Glutamatergic neuron (in vitro differentiated cells): ENCODE results near the gene FBXO34. TPM values are rescaled to one million over a fixed set of nuclear protein-coding genes. Genes with fewer than 3 reads are reported as not detected.

Experiments used
- DNase-seq: peaks from one replicate; pipeline ENCODE4 v3.0.0; 2022
- H3K27ac Mint-ChIP-seq: one replicate; pipeline ENCODE4 v1.8.0; 2020; ENCODE audit warnings: mild to moderate bottlenecking, mixed read lengths, inconsistent platforms; ENCODE audit not compliant: unreplicated experiment
- H3K27me3 Mint-ChIP-seq: one replicate; pipeline ENCODE4 v1.8.0; 2020; ENCODE audit warnings: mild to moderate bottlenecking, moderate library complexity, mixed read lengths, inconsistent platforms; ENCODE audit not compliant: unreplicated experiment
- H3K36me3 Mint-ChIP-seq: one replicate; pipeline ENCODE4 v1.8.0; 2020; ENCODE audit warnings: mild to moderate bottlenecking, mixed read lengths, inconsistent platforms; ENCODE audit not compliant: unreplicated experiment
- H3K4me1 Mint-ChIP-seq: one replicate; pipeline ENCODE4 v1.8.0; 2020; ENCODE audit warnings: mild to moderate bottlenecking, low read depth, mixed read lengths, inconsistent platforms; ENCODE audit not compliant: unreplicated experiment
- H3K4me3 Mint-ChIP-seq: one replicate; pipeline ENCODE4 v1.8.0; 2020; ENCODE audit warnings: mild to moderate bottlenecking, mixed read lengths, inconsistent platforms; ENCODE audit not compliant: unreplicated experiment
- H3K9me3 Mint-ChIP-seq: one replicate; pipeline ENCODE4 v1.8.0; 2020; ENCODE audit warnings: mild to moderate bottlenecking, moderate library complexity, mixed read lengths, inconsistent platforms; ENCODE audit not compliant: unreplicated experiment
- total RNA-seq: library from RNA; stranded (reverse); fragmentation: NEBNext Ultra II Directional; extraction: Animal tissue kit (Norgen Biotek cat#: 25700); gene quantifications from one replicate; pipeline ENCODE4 v1.2.1, GENCODE V29; 2021; ENCODE audit not compliant: unreplicated experiment
- TF ChIP-seq, protein P1 (sequence below): fragments of 200-600 bp; sonication (generic); IDR thresholded peaks from one replicate; pipeline ENCODE4 v1.5.0; 2021; ENCODE audit not compliant: partially characterized antibody, unreplicated experiment

The FBXO34 gene
- total RNA-seq, 1 donor from 2014 or later: 13.6 TPM

DNA sequence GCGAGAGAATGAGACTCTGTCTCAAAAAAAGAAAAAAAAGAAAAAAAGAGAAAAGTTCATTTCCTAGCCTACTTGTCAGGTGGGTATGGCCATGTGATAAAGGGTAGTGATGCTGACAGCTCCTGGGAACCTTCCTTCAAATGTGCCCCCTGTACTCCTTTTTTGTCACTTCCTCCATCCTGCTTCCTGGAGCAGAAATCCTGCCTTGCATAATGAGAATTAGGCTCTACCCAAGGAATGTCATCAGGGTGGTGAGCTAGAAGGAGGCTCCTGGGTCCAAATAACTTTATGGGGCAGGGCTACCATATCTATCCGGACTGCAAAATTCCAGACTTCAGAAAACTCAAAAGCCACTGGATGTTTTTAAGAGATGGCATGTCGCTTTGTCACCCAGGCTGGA, 27.8 kb upstream of the FBXO34 start:
- peaks cover 3% of the 10 kb centered on the region for H3K27me3 Mint-ChIP-seq
- no peak overlapping the region for H3K4me3 Mint-ChIP-seq
- no peak for DNase-seq
- no peak overlapping the region for H3K27ac Mint-ChIP-seq
- peaks cover under 1% of the 10 kb centered on the region for H3K4me1 Mint-ChIP-seq
- no peaks in the 10 kb centered on the region for H3K36me3 Mint-ChIP-seq
- TF ChIP-seq, protein P1, sequence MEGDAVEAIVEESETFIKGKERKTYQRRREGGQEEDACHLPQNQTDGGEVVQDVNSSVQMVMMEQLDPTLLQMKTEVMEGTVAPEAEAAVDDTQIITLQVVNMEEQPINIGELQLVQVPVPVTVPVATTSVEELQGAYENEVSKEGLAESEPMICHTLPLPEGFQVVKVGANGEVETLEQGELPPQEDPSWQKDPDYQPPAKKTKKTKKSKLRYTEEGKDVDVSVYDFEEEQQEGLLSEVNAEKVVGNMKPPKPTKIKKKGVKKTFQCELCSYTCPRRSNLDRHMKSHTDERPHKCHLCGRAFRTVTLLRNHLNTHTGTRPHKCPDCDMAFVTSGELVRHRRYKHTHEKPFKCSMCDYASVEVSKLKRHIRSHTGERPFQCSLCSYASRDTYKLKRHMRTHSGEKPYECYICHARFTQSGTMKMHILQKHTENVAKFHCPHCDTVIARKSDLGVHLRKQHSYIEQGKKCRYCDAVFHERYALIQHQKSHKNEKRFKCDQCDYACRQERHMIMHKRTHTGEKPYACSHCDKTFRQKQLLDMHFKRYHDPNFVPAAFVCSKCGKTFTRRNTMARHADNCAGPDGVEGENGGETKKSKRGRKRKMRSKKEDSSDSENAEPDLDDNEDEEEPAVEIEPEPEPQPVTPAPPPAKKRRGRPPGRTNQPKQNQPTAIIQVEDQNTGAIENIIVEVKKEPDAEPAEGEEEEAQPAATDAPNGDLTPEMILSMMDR: no peak
- H3K9me3 Mint-ChIP-seq: no peaks in the 10 kb centered on the region

DNA sequence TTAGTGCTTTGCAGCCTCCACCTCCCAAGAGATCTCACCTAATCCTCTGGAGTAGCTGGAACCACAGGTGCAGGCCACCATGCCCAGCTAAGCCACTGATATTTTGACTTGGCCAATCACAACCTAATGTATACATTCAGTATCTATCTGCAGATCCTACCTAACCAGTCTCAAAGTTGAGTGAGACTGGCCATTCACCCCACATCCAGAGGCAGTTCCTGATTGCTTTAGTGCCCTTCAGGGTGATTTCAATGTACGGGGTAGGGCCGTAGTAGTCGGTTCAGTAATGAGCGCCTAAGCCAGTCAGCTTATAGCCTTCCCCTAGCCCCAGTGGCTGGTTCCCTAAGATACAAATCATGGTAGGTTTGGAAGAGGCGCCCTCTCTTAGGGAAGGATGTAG, 27.4 kb upstream of the FBXO34 start:
- Mint-ChIP-seq H3K9me3 (no peaks in the 10 kb centered on the region), H3K27ac (no peak overlapping the region), H3K4me3 (no peak overlapping the region), H3K4me1 (peaks cover 5% of the 10 kb centered on the region), H3K36me3 (no peaks in the 10 kb centered on the region), H3K27me3 (peaks cover 3% of the 10 kb centered on the region)
- no peak for DNase-seq
- TF ChIP-seq, protein P1: no peak

DNA sequence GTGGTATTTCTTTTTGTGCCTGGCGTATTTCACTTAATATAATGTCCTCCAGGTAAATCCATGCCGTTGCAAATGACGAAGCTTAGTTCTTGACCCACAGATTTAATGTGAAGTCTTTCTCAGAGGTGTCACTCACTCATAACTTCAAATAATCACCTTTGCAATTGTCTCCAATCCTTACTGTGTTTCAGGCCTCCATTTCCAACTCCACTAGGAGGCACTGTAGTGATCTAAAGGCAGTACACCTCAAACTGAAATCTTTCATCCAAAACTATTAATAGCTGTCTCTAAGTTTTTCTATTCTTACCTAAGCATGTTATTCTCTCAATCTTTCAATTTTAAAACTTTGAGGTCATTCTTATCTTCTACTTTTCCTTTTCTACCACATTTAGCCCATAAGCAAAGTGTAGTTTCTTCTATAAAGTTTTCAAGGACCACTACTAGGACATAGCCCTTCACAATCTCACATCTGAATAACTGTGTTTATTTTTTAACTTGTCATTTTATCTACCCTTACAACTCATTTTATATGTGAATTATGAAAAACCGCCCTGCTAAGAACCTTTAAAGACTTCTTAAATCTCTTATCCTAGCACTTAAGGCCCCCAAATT, 25.5 kb upstream of the FBXO34 start:
- Mint-ChIP-seq H3K27ac (no peak overlapping the region), H3K27me3 (peaks cover 3% of the 10 kb centered on the region), H3K36me3 (no peaks in the 10 kb centered on the region), H3K4me1 (peaks cover 11% of the 10 kb centered on the region), H3K4me3 (no peak overlapping the region), H3K9me3 (no peaks in the 10 kb centered on the region)
- DNase-seq: no peak
- TF ChIP-seq, protein P1: no peak

DNA sequence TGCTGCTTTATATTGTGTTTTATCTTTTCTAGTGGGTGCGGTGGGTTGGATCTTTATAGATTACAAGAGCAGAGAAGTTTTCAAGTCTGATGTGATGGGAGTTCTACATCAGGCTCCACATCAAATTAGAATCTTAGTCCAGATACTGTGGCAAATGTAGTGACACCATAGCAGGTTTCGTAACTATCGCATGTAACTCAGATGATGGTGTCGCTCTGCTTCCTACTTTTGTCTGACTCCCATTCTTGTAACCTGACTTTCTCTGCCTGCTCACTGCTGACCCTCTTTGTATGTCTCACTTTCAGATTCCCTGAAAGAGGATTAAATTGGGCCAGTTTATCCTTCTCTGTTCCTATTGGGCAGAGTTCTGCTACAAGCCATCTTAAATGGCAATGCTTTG, 22.8 kb upstream of the FBXO34 start:
- Mint-ChIP-seq H3K27me3 (peaks cover 4% of the 10 kb centered on the region), H3K36me3 (no peaks in the 10 kb centered on the region), H3K27ac (no peak overlapping the region), H3K9me3 (no peaks in the 10 kb centered on the region), H3K4me1 (peaks cover 11% of the 10 kb centered on the region), H3K4me3 (no peak overlapping the region)
- no peak for DNase-seq
- TF ChIP-seq, protein P1: no peak

DNA sequence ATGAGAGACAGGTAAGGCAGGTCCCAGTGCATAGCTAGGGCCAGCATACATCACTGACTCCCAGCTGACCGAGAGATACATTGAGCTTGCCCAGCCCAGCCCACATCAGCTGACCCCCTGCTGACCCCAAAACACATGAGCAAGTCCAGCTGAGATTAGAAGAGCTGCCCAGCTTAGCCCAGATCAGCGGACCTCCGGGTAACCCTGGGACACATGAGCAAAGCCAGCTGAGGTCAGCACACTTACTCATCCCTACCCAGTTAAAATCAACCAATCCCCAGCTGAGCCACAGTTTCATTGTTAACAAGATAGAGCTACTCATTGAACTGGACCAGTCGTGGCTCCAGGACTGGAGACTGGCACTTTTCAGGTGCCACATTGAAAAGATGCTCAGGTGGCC, 21.8 kb upstream of the FBXO34 start:
- Mint-ChIP-seq H3K27ac (no peak overlapping the region), H3K36me3 (no peaks in the 10 kb centered on the region), H3K4me1 (peaks cover 11% of the 10 kb centered on the region), H3K27me3 (peaks cover 4% of the 10 kb centered on the region), H3K4me3 (no peak overlapping the region), H3K9me3 (no peaks in the 10 kb centered on the region)
- DNase-seq: no peak
- TF ChIP-seq, protein P1: no peak
